Cardiac fibroblast (primary cell): ENCODE results near the gene ZBTB25.
A peak's percentile ranks its signal among the peaks of the same experiment; 100 is the strongest.

ENCODE experiments used
- DNase-seq, 2 donors: peaks; one replicate each; pipeline versions ENCODE4 v3.0.0 to v3.0.0-alpha.2; 2010; ENCODE audit warnings: low read depth in 2 of 2
- H3K4me3 ChIP-seq, 2 donors: replicated peaks in 1 of 2; 1 replicate in 1 of 2; 2 replicates in 1 of 2; pipeline ENCODE4 v1.5.1; 2011; ENCODE audit warnings: low read depth in 2 of 2, low read length in 2 of 2, mild to moderate bottlenecking in 2 of 2, moderate library complexity in 1 of 2
- CTCF ChIP-seq: IDR thresholded peaks from one replicate; pipeline ENCODE4 v1.5.1; 2011; ENCODE audit warnings: low read depth, mild to moderate bottlenecking, low read length, inconsistent platforms

Gene ZBTB25

GRCh38 chr14:64459405-64460136 is 44.1 kb downstream of the ZBTB25 start:
- DNase-seq, result no peak

DNA sequence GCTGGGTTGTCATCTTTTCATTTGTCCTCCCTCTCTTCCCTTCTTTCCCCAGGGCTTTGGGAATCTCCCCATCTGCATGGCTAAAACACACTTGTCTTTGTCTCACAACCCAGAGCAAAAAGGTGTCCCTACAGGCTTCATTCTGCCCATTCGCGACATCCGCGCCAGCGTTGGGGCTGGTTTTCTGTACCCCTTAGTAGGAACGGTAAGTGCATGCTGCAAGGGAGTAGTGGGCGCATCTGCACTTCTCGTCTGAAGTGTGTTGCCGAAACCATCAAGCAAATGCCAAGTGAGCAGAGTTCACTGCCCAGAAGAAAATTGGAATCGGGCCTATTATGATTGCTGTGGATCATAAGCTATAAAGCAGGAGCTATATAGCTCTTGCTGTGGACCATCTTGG is 49.0 kb downstream of the ZBTB25 start:
- no peak for TF ChIP-seq CTCF
- no peak overlapping the region for H3K4me3 ChIP-seq
- no peak for DNase-seq

More at GRCh38 chr14:64459405-64460136, 44.1 kb downstream of the ZBTB25 start:
- TF ChIP-seq CTCF, result no peak
- H3K4me3 ChIP-seq, result no peak overlapping the region

DNA sequence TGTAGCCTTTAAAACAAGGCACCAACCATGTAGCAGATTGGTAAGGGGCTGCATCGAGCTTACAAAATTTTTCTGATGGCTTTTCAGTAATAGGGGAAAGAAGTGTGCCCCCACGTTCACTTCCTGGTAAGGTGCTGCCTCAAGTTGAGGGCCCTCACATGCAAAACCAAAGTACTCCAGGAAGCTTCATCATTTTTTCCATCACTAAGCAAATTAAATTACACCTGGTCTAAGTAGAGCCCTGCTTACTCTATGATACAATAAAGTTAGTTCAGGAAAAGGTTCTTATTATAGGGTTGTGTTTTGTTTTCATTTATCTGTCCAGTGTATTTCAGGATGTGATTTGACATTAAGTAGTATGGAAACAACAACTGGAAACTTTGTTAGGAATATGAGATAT is 53.4 kb downstream of the ZBTB25 start:
- DNase-seq, result no peak
- TF ChIP-seq CTCF, result no peak

GRCh38 chr14:64447876-64448670 is 55.6 kb downstream of the ZBTB25 start:
- no peak for TF ChIP-seq CTCF
- no peak overlapping the region for H3K4me3 ChIP-seq
- no peak for DNase-seq

More for the DNA sequence above, 53.4 kb downstream of the ZBTB25 start:
- no peak overlapping the region for H3K4me3 ChIP-seq

GRCh38 chr14:64444984-64445845 is 58.4 kb downstream of the ZBTB25 start:
- DNase-seq, result peak; percentile 85 to 88
- no peak overlapping the region for H3K4me3 ChIP-seq
- TF ChIP-seq CTCF, result no peak

DNA sequence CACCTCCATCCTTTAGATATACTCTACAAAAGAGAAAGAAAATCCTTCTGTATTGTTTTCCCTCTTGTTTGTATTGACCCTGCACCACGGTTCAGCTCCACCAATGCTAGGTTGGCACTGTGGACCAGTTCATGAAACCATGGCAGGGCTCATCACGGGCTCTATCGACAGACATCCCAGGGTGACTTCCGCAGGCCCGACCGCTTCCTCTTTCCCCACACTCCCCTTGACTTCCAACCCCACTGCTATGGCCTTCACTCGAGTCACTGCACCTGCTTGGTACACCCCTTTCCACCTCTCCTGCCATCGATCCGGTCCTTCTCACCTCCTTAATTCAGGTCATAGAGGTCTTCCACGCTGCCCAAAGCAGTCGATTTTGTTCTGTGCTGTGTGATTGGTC is 59.5 kb downstream of the ZBTB25 start:
- no peak for TF ChIP-seq CTCF
- DNase-seq, result no peak
- no peak overlapping the region for H3K4me3 ChIP-seq
